ENCODE data around the gene BLNK.
"Not testable (repeated sequence)": the region's sequence is repeated elsewhere in the genome, so short reads cannot be mapped to it uniquely, and the experiment has no call there.

The BLNK gene

GRCh38 chr10:96212911-96213310 lies 58.5 kb downstream of the BLNK start:
- Histone ChIP-seq H3K4me3 (ENCODE audit: insufficient read depth, low read depth, low read length, poor library complexity, severe bottlenecking) (no peak overlapping the region), H3K27me3 (replicated peaks; ENCODE audit: control insufficient read depth, insufficient read depth, low read length, poor library complexity, severe bottlenecking) (no peaks in the 10 kb centered on the region), H3K36me3 (ENCODE audit: control insufficient read depth, insufficient read depth, low read length) (no peaks in the 10 kb centered on the region), H3K9me3 (ENCODE audit: control insufficient read depth, low read length) (no peaks in the 10 kb centered on the region), H3K27ac (ENCODE audit: insufficient read depth, low read length, poor library complexity, severe bottlenecking) (no peak overlapping the region), H3K4me1 (ENCODE audit: control insufficient read depth, insufficient read depth, low read length, poor library complexity, severe bottlenecking) (no peaks in the 10 kb centered on the region)
- DNase-seq, result no peak

- Histone ChIP-seq H3K27me3 (replicated peaks; ENCODE audit: control insufficient read depth, insufficient read depth, low read length, poor library complexity, severe bottlenecking) (no peaks in the 10 kb centered on the region), H3K4me1 (ENCODE audit: control insufficient read depth, insufficient read depth, low read length, poor library complexity, severe bottlenecking) (no peaks in the 10 kb centered on the region), H3K27ac (ENCODE audit: insufficient read depth, low read length, poor library complexity, severe bottlenecking) (no peak overlapping the region), H3K36me3 (ENCODE audit: control insufficient read depth, insufficient read depth, low read length) (no peaks in the 10 kb centered on the region), H3K9me3 (ENCODE audit: control insufficient read depth, low read length) (no peaks in the 10 kb centered on the region), H3K4me3 (ENCODE audit: insufficient read depth, low read depth, low read length, poor library complexity, severe bottlenecking) (no peak overlapping the region)
- DNase-seq, result no peak
These were observed 59.6 kb downstream of the BLNK start for GRCh38 chr10:96211764-96212163.

GRCh38 chr10:96208946-96209345 lies 62.4 kb downstream of the BLNK start:
- no peak overlapping the region for H3K27ac ChIP-seq (ENCODE audit: insufficient read depth, low read length, poor library complexity, severe bottlenecking)
- DNase-seq, result no peak
- H3K4me3 ChIP-seq (ENCODE audit: insufficient read depth, low read depth, low read length, poor library complexity, severe bottlenecking), result no peak overlapping the region
- H3K36me3 ChIP-seq (ENCODE audit: control insufficient read depth, insufficient read depth, low read length), result no peaks in the 10 kb centered on the region
- H3K9me3 ChIP-seq (ENCODE audit: control insufficient read depth, low read length), result no peaks in the 10 kb centered on the region
- H3K27me3 ChIP-seq (replicated peaks; ENCODE audit: control insufficient read depth, insufficient read depth, low read length, poor library complexity, severe bottlenecking), result no peaks in the 10 kb centered on the region
- no peaks in the 10 kb centered on the region for H3K4me1 ChIP-seq (ENCODE audit: control insufficient read depth, insufficient read depth, low read length, poor library complexity, severe bottlenecking)

- Histone ChIP-seq H3K36me3 (ENCODE audit: control insufficient read depth, insufficient read depth, low read length) (no peaks in the 10 kb centered on the region), H3K9me3 (ENCODE audit: control insufficient read depth, low read length) (no peaks in the 10 kb centered on the region), H3K4me1 (ENCODE audit: control insufficient read depth, insufficient read depth, low read length, poor library complexity, severe bottlenecking) (no peaks in the 10 kb centered on the region), H3K27me3 (replicated peaks; ENCODE audit: control insufficient read depth, insufficient read depth, low read length, poor library complexity, severe bottlenecking) (no peaks in the 10 kb centered on the region), H3K27ac (ENCODE audit: insufficient read depth, low read length, poor library complexity, severe bottlenecking) (no peak overlapping the region), H3K4me3 (ENCODE audit: insufficient read depth, low read depth, low read length, poor library complexity, severe bottlenecking) (no peak overlapping the region)
- DNase-seq, result no peak
These were observed 63.1 kb downstream of the BLNK start for GRCh38 chr10:96208271-96208670.

GRCh38 chr10:96205580-96205979 lies 65.8 kb downstream of the BLNK start:
- DNase-seq, result no peak
- Histone ChIP-seq H3K4me3 (ENCODE audit: insufficient read depth, low read depth, low read length, poor library complexity, severe bottlenecking) (no peak overlapping the region), H3K4me1 (ENCODE audit: control insufficient read depth, insufficient read depth, low read length, poor library complexity, severe bottlenecking) (no peaks in the 10 kb centered on the region), H3K27ac (ENCODE audit: insufficient read depth, low read length, poor library complexity, severe bottlenecking) (no peak overlapping the region), H3K27me3 (replicated peaks; ENCODE audit: control insufficient read depth, insufficient read depth, low read length, poor library complexity, severe bottlenecking) (no peaks in the 10 kb centered on the region), H3K36me3 (ENCODE audit: control insufficient read depth, insufficient read depth, low read length) (no peaks in the 10 kb centered on the region), H3K9me3 (ENCODE audit: control insufficient read depth, low read length) (no peaks in the 10 kb centered on the region)

- Histone ChIP-seq H3K36me3 (ENCODE audit: control insufficient read depth, insufficient read depth, low read length) (no peaks in the 10 kb centered on the region), H3K27ac (ENCODE audit: insufficient read depth, low read length, poor library complexity, severe bottlenecking) (no peak overlapping the region), H3K4me1 (ENCODE audit: control insufficient read depth, insufficient read depth, low read length, poor library complexity, severe bottlenecking) (no peaks in the 10 kb centered on the region), H3K9me3 (ENCODE audit: control insufficient read depth, low read length) (no peaks in the 10 kb centered on the region), H3K4me3 (ENCODE audit: insufficient read depth, low read depth, low read length, poor library complexity, severe bottlenecking) (no peak overlapping the region), H3K27me3 (replicated peaks; ENCODE audit: control insufficient read depth, insufficient read depth, low read length, poor library complexity, severe bottlenecking) (no peaks in the 10 kb centered on the region)
- DNase-seq, result no peak
These were observed 69.8 kb downstream of the BLNK start for GRCh38 chr10:96201525-96201924.

GRCh38 chr10:96189505-96189904 lies 81.9 kb downstream of the BLNK start:
- not testable (repeated sequence) for H3K4me1 ChIP-seq (ENCODE audit: control insufficient read depth, insufficient read depth, low read length, poor library complexity, severe bottlenecking); H3K27me3 ChIP-seq (replicated peaks; ENCODE audit: control insufficient read depth, insufficient read depth, low read length, poor library complexity, severe bottlenecking); DNase-seq; H3K4me3 ChIP-seq (ENCODE audit: insufficient read depth, low read depth, low read length, poor library complexity, severe bottlenecking); H3K9me3 ChIP-seq (ENCODE audit: control insufficient read depth, low read length); H3K27ac ChIP-seq (ENCODE audit: insufficient read depth, low read length, poor library complexity, severe bottlenecking); H3K36me3 ChIP-seq (ENCODE audit: control insufficient read depth, insufficient read depth, low read length)

GRCh38 chr10:96188916-96189315 lies 82.5 kb downstream of the BLNK start:
- Histone ChIP-seq H3K9me3 (ENCODE audit: control insufficient read depth, low read length) (no peaks in the 10 kb centered on the region), H3K27me3 (replicated peaks; ENCODE audit: control insufficient read depth, insufficient read depth, low read length, poor library complexity, severe bottlenecking) (no peaks in the 10 kb centered on the region), H3K27ac (ENCODE audit: insufficient read depth, low read length, poor library complexity, severe bottlenecking) (no peak overlapping the region), H3K4me3 (ENCODE audit: insufficient read depth, low read depth, low read length, poor library complexity, severe bottlenecking) (no peak overlapping the region), H3K4me1 (ENCODE audit: control insufficient read depth, insufficient read depth, low read length, poor library complexity, severe bottlenecking) (no peaks in the 10 kb centered on the region), H3K36me3 (ENCODE audit: control insufficient read depth, insufficient read depth, low read length) (no peaks in the 10 kb centered on the region)
- DNase-seq, result no peak

- Histone ChIP-seq H3K27me3 (replicated peaks; ENCODE audit: control insufficient read depth, insufficient read depth, low read length, poor library complexity, severe bottlenecking) (no peaks in the 10 kb centered on the region), H3K27ac (ENCODE audit: insufficient read depth, low read length, poor library complexity, severe bottlenecking) (no peak overlapping the region), H3K9me3 (ENCODE audit: control insufficient read depth, low read length) (no peaks in the 10 kb centered on the region), H3K4me3 (ENCODE audit: insufficient read depth, low read depth, low read length, poor library complexity, severe bottlenecking) (no peak overlapping the region), H3K4me1 (ENCODE audit: control insufficient read depth, insufficient read depth, low read length, poor library complexity, severe bottlenecking) (no peaks in the 10 kb centered on the region), H3K36me3 (ENCODE audit: control insufficient read depth, insufficient read depth, low read length) (no peaks in the 10 kb centered on the region)
- no peak for DNase-seq
These were observed 82.9 kb downstream of the BLNK start for GRCh38 chr10:96188421-96188820.

- H3K27me3 ChIP-seq (replicated peaks; ENCODE audit: control insufficient read depth, insufficient read depth, low read length, poor library complexity, severe bottlenecking), result no peaks in the 10 kb centered on the region
- no peak for DNase-seq
- H3K36me3 ChIP-seq (ENCODE audit: control insufficient read depth, insufficient read depth, low read length), result no peaks in the 10 kb centered on the region
- no peak overlapping the region for H3K4me3 ChIP-seq (ENCODE audit: insufficient read depth, low read depth, low read length, poor library complexity, severe bottlenecking)
- H3K4me1 ChIP-seq (ENCODE audit: control insufficient read depth, insufficient read depth, low read length, poor library complexity, severe bottlenecking), result no peaks in the 10 kb centered on the region
- no peak overlapping the region for H3K27ac ChIP-seq (ENCODE audit: insufficient read depth, low read length, poor library complexity, severe bottlenecking)
- H3K9me3 ChIP-seq (ENCODE audit: control insufficient read depth, low read length), result peaks cover 4% of the 10 kb centered on the region
These were observed 94.4 kb downstream of the BLNK start for GRCh38 chr10:96176985-96177384.

- H3K36me3 ChIP-seq (ENCODE audit: control insufficient read depth, insufficient read depth, low read length), result no peaks in the 10 kb centered on the region
- H3K4me3 ChIP-seq (ENCODE audit: insufficient read depth, low read depth, low read length, poor library complexity, severe bottlenecking), result no peak overlapping the region
- no peaks in the 10 kb centered on the region for H3K27me3 ChIP-seq (replicated peaks; ENCODE audit: control insufficient read depth, insufficient read depth, low read length, poor library complexity, severe bottlenecking)
- no peaks in the 10 kb centered on the region for H3K4me1 ChIP-seq (ENCODE audit: control insufficient read depth, insufficient read depth, low read length, poor library complexity, severe bottlenecking)
- peaks cover 7% of the 10 kb centered on the region for H3K9me3 ChIP-seq (ENCODE audit: control insufficient read depth, low read length)
- no peak overlapping the region for H3K27ac ChIP-seq (ENCODE audit: insufficient read depth, low read length, poor library complexity, severe bottlenecking)
- no peak for DNase-seq
These were observed 98.7 kb downstream of the BLNK start for GRCh38 chr10:96172666-96173065.

All from effector memory CD4-positive, alpha-beta T cell (primary cell).